Psoas muscle (tissue), 8 donors: ENCODE measurements around the gene TMEM207. TPM values are rescaled to one million over a fixed set of nuclear protein-coding genes. Genes with fewer than 3 reads are reported as not detected.

Experiments
- ATAC-seq, 4 donors: fragments of 200-7000 bp; cut with Tn5 transposase; one replicate each; pipeline ENCODE4 v1.9.1; 2020; ENCODE audit warnings: moderate library complexity in 3 of 4, mild to moderate bottlenecking in 2 of 4
- DNase-seq, 2 donors: peaks; one replicate each; pipeline ENCODE4 v3.0.0-alpha.2; 2020
- H3K27ac ChIP-seq: fragments of 200-600 bp; one replicate; pipeline ENCODE4 v1.8.0; 2022
- H3K27me3 ChIP-seq, 3 donors: fragments of 200-600 bp in 1 of 3; one replicate each; pipeline versions ENCODE4 v1.6.1 to v1.8.0; 2013 to 2022; ENCODE audit warnings: low read length in 2 of 3, mild to moderate bottlenecking in 2 of 3, moderate library complexity in 1 of 3; ENCODE audit not compliant: insufficient read depth in 3 of 3
- H3K36me3 ChIP-seq, 2 donors: fragments of 200-600 bp in 1 of 2; one replicate each; pipeline versions ENCODE4 v1.6.1 to v1.8.0; 2013 to 2022; ENCODE audit warnings: low read depth in 1 of 2, mild to moderate bottlenecking in 1 of 2, moderate library complexity in 1 of 2; ENCODE audit not compliant: insufficient read depth in 1 of 2
- H3K4me1 ChIP-seq: fragments of 200-600 bp; one replicate; pipeline ENCODE4 v1.8.0; 2022
- H3K4me3 ChIP-seq: fragments of 200-600 bp; one replicate; pipeline ENCODE4 v1.8.0; 2022; ENCODE audit warnings: mild to moderate bottlenecking
- H3K9me3 ChIP-seq: fragments of 200-600 bp; one replicate; pipeline ENCODE4 v1.8.0; 2022
- CTCF ChIP-seq: fragments of 200-600 bp; IDR thresholded peaks from one replicate; pipeline ENCODE4 v1.8.0; 2022; ENCODE audit warnings: antibody characterized with exemption
- WGBS, 3 donors: extraction: QIAGEN DNeasy Blood & Tissue Kit; methylation state at CpG; one replicate each; pipeline versions ENCODE4 v1.1.6 to v1.1.7; 2013; 5-methylcytosine and 5-hydroxymethylcytosine counted together
- intact Hi-C, 2 donors: fragments of 100-400 bp; cut with DNase I; formaldehyde crosslinking; loops; one replicate each; pipeline versions ENCODE4 v1.11.0 to v1.14.2; 2022
- polyA plus RNA-seq, 3 donors: library from polyadenylated mRNA; stranded (reverse); fragments of 200-250 nt; gene quantifications; one replicate each; pipeline ENCODE4 v1.2.3, GENCODE V29; 2013
- total RNA-seq, 4 donors: library from RNA; stranded (reverse); fragmentation: NEBNext Ultra II Directional in 2 of 4; extraction: Animal tissue kit (Norgen Biotek cat#: 25700) in 2 of 4; gene quantifications; one replicate each; pipeline versions ENCODE4 v1.2.1 to v1.2.4, GENCODE V29; 2021 to 2023
- donor health status: healthy with polysubstance abuse.
- donor health status: DM: no; HTN: no; CAD: no; lungs with moderate emphysema.
- donor health status: Bipolar disorder and iron deficiency.
- donor health status: healthy.
- donor health status: DM: yes; HTN: yes; CAD: no.
- donor health status: DM: no; HTN: no; CAD: no.
- donor health status: DM: no; HTN: no; CAD: no.
- donor health status: DM: yes; HTN: yes; CAD: no.

The TMEM207 gene
- total and polyA plus RNA-seq, 7 donors: not detected

DNA sequence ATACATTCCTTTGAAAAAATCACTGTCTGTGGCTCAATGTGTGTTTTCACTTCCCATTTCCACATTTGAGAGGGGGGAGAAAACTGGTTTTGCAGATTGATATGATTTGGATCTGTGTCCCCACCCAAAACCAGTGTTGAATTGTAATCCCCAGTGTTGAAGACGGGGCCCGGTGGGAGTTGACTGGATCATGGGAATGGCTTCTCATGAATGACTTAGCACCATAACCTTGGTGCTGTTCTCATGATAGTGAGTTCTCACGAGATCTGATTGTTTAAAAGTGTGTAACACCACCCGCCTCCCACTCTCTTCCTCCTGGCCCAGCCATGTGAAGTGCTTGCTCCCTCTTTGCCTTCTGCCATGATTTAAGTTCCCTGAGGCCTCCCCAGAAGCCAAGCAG is 16.1 kb downstream of the TMEM207 start:
- Histone ChIP-seq H3K9me3 (no peaks in the 10 kb centered on the region), H3K27ac (no peak overlapping the region), H3K4me3 (no peak overlapping the region), H3K36me3 (no peaks in the 10 kb centered on the region), H3K27me3 (no peaks in the 10 kb centered on the region), H3K4me1 (no peaks in the 10 kb centered on the region)
- 70 to 89% (median 87%) methylated on average over 4 of the region's 4 CpGs for WGBS, 3 donors
- ATAC-seq (no peak), DNase-seq (no peak)
- TF ChIP-seq CTCF: no peak
- intact Hi-C loops: no loop called here

DNA sequence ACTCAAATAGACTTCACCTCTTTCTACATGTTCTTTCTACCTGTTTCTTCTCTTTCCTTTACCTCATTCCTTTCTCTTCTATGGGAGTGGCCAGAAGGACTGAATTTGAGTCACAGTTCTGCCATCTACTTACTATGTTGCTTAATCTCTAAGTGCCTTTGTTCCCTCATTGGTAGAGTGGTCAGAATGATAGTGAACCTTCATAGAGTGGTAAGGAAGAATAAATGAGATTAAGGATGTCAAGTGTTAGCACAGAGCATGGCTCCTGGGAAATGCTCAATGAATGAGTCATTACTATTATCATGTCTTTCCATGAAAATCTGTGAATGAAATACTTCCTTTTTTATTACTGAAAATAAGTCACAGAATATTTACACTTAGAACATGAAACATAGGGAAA is 17.5 kb downstream of the TMEM207 start:
- H3K36me3 ChIP-seq: no peaks in the 10 kb centered on the region
- H3K9me3 ChIP-seq: no peaks in the 10 kb centered on the region
- H3K4me1 ChIP-seq: no peaks in the 10 kb centered on the region
- no peak overlapping the region for H3K27ac ChIP-seq
- intact Hi-C loops: no loop called here
- H3K27me3 ChIP-seq: peaks cover 0 to 2% (median 0%) of the 10 kb centered on the region in 3 donors
- DNase-seq (no peak), ATAC-seq (no peak)
- no peak overlapping the region for H3K4me3 ChIP-seq
- TF ChIP-seq CTCF: no peak

GRCh38 chr3:190430906-190431305 is 18.8 kb downstream of the TMEM207 start:
- TF ChIP-seq CTCF: no peak
- WGBS, 3 donors: 69 to 75% (median 75%) methylated on average over 2 of the region's 2 CpGs
- Histone ChIP-seq H3K36me3 (no peaks in the 10 kb centered on the region), H3K4me3 (no peak overlapping the region), H3K27me3 (peaks cover 0 to 2% (median 0%) of the 10 kb centered on the region in 3 donors), H3K4me1 (no peaks in the 10 kb centered on the region), H3K9me3 (no peaks in the 10 kb centered on the region), H3K27ac (no peak overlapping the region)
- intact Hi-C loops: no loop called here
- no peak for ATAC-seq
- DNase-seq: no peak

GRCh38 chr3:190429681-190430080 is 20.0 kb downstream of the TMEM207 start:
- WGBS, 3 donors: 75 to 85% (median 82%) methylated on average over 2 of the region's 2 CpGs
- TF ChIP-seq CTCF: no peak
- Histone ChIP-seq H3K4me3 (no peak overlapping the region), H3K27me3 (peaks cover 0 to 2% (median 0%) of the 10 kb centered on the region in 3 donors), H3K9me3 (no peaks in the 10 kb centered on the region), H3K36me3 (no peaks in the 10 kb centered on the region), H3K4me1 (no peaks in the 10 kb centered on the region), H3K27ac (no peak overlapping the region)
- no peak for ATAC-seq
- intact Hi-C loops: loop anchor here in 1 of 2 donors (10.0 kb wide), 2 partner anchors 205 to 465 kb away; no protein-coding TSS in a partner anchor
- DNase-seq: no peak

- Histone ChIP-seq H3K4me3 (no peak overlapping the region), H3K4me1 (no peaks in the 10 kb centered on the region), H3K36me3 (no peaks in the 10 kb centered on the region), H3K27ac (no peak overlapping the region), H3K27me3 (peaks cover 0 to 2% (median 0%) of the 10 kb centered on the region in 3 donors), H3K9me3 (no peaks in the 10 kb centered on the region)
- intact Hi-C loops: loop anchor here in 1 of 2 donors (10.0 kb wide), 2 partner anchors 202 to 462 kb away; no protein-coding TSS in a partner anchor
- ATAC-seq (no peak), DNase-seq (no peak)
- 81 to 84% (median 83%) methylated on average over 6 of the region's 6 CpGs for WGBS, 3 donors
- TF ChIP-seq CTCF: no peak
Measured at GRCh38 chr3:190426806-190427507, 22.7 kb downstream of the TMEM207 start.
